Type B pancreatic cell (in vitro differentiated cells): Measurements from ENCODE around the gene PCDHGA3. TPM values are rescaled to one million over a fixed set of nuclear protein-coding genes. Genes with fewer than 3 reads are reported as not detected.
"Not testable (repeated sequence)": the region's sequence is repeated elsewhere in the genome, so short reads cannot be mapped to it uniquely, and the experiment has no call there.

Experiments
- DNase-seq: peaks from one replicate; pipeline ENCODE4 v3.0.0; 2021; ENCODE audit warnings: mixed read lengths; ENCODE audit not compliant: unreplicated experiment; ENCODE audit errors: extremely low spot score
- H3K27ac Mint-ChIP-seq: 2 replicates; pipeline ENCODE4 v1.8.0; 2021; ENCODE audit warnings: mild to moderate bottlenecking, mixed read lengths
- H3K27me3 Mint-ChIP-seq: 2 replicates; pipeline ENCODE4 v1.8.0; 2021; ENCODE audit warnings: mixed read lengths
- H3K36me3 Mint-ChIP-seq: 2 replicates; pipeline ENCODE4 v1.8.0; 2021; ENCODE audit warnings: mixed read lengths
- H3K4me1 Mint-ChIP-seq: one replicate; pipeline ENCODE4 v1.8.0; 2021; ENCODE audit warnings: mixed read lengths; ENCODE audit not compliant: unreplicated experiment
- H3K4me3 Mint-ChIP-seq: 2 replicates; pipeline ENCODE4 v1.8.0; 2021; ENCODE audit warnings: mild to moderate bottlenecking, mixed read lengths
- H3K9me3 Mint-ChIP-seq: 2 replicates; pipeline ENCODE4 v1.8.0; 2021; ENCODE audit warnings: mixed read lengths
- total RNA-seq: library from RNA; stranded (reverse); gene quantifications from 2 replicates; pipeline ENCODE4 v1.2.1, GENCODE V29; 2021; ENCODE audit warnings: low replicate concordance
- TF ChIP-seq, protein P1 (sequence below): fragments of 200-600 bp; sonication (generic); conservative IDR thresholded peaks from 2 replicates; pipeline ENCODE4 v1.5.0; 2021; ENCODE audit warnings: antibody characterized with exemption, mild to moderate bottlenecking

The PCDHGA3 gene
- total RNA-seq, 1 donor from 2014 or later = 0.27 TPM

DNA sequence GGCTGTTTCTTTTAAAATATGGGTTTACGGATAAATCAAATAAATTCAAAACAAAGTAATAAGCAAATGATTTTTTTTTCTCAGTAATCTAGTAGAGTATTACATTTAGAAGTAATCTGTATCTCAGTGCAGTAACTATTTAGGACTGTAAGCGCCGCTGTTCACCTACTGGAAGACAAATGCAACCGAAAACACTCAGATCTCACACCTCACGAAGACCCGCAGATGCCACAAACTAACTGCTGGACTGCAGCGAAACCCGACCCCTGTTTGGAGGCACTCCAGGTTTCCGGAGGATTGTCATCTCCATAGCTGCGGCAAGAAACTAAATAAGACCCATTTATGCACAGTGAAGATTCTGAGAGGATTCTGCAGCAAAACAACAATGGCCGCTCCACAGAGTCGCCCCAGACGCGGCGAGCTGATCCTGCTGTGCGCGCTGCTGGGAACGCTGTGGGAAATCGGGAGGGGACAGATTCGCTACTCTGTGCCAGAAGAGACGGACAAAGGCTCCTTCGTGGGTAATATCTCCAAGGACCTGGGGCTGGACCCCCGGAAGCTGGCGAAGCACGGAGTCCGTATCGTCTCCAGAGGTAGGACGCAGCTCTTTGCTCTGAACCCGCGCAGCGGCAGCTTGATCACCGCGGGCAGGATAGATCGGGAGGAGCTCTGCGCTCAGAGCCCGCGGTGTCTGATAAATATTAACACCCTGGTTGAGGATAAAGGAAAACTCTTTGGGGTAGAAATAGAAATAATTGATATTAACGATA is 49.0 kb downstream of the PCDHGA3 start, which contains the start of gene PCDHGA8:
Gene PCDHGA8 (plus strand): TSS at position 205 of the 770 bp plus-strand sequence. CDS start 181 bp downstream, at position 386.
- no peak within 1 kb of the TSS for H3K4me3 Mint-ChIP-seq
- H3K4me1 Mint-ChIP-seq = no peaks in the 10 kb centered on the region
- TF ChIP-seq, protein P1, sequence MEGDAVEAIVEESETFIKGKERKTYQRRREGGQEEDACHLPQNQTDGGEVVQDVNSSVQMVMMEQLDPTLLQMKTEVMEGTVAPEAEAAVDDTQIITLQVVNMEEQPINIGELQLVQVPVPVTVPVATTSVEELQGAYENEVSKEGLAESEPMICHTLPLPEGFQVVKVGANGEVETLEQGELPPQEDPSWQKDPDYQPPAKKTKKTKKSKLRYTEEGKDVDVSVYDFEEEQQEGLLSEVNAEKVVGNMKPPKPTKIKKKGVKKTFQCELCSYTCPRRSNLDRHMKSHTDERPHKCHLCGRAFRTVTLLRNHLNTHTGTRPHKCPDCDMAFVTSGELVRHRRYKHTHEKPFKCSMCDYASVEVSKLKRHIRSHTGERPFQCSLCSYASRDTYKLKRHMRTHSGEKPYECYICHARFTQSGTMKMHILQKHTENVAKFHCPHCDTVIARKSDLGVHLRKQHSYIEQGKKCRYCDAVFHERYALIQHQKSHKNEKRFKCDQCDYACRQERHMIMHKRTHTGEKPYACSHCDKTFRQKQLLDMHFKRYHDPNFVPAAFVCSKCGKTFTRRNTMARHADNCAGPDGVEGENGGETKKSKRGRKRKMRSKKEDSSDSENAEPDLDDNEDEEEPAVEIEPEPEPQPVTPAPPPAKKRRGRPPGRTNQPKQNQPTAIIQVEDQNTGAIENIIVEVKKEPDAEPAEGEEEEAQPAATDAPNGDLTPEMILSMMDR = no peak
- no peak for DNase-seq
- peaks cover 22% of the 10 kb centered on the region for H3K36me3 Mint-ChIP-seq
- H3K9me3 Mint-ChIP-seq = peaks cover 14% of the 10 kb centered on the region
- no peak within 1 kb of the TSS for H3K27ac Mint-ChIP-seq
- H3K27me3 Mint-ChIP-seq = no peaks in the 10 kb centered on the region

DNA sequence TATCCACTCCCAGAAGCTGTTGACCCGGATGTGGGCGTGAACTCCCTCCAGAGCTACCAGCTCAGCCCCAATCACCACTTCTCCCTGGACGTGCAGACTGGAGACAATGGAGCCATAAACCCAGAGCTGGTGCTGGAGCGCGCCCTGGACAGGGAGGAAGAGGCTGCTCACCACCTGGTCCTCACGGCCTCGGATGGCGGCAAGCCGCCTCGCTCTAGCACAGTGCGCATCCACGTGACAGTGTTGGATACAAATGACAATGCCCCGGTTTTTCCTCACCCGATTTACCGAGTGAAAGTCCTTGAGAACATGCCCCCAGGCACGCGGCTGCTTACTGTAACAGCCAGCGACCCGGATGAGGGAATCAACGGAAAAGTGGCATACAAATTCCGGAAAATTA is 49.6 kb downstream of the PCDHGA3 start:
- Mint-ChIP-seq H3K4me1 (no peaks in the 10 kb centered on the region), H3K9me3 (peaks cover 14% of the 10 kb centered on the region), H3K4me3 (no peak overlapping the region), H3K27ac (no peak overlapping the region), H3K27me3 (no peaks in the 10 kb centered on the region), H3K36me3 (peaks cover 22% of the 10 kb centered on the region)
- TF ChIP-seq, protein P1 = no peak
- no peak for DNase-seq

DNA sequence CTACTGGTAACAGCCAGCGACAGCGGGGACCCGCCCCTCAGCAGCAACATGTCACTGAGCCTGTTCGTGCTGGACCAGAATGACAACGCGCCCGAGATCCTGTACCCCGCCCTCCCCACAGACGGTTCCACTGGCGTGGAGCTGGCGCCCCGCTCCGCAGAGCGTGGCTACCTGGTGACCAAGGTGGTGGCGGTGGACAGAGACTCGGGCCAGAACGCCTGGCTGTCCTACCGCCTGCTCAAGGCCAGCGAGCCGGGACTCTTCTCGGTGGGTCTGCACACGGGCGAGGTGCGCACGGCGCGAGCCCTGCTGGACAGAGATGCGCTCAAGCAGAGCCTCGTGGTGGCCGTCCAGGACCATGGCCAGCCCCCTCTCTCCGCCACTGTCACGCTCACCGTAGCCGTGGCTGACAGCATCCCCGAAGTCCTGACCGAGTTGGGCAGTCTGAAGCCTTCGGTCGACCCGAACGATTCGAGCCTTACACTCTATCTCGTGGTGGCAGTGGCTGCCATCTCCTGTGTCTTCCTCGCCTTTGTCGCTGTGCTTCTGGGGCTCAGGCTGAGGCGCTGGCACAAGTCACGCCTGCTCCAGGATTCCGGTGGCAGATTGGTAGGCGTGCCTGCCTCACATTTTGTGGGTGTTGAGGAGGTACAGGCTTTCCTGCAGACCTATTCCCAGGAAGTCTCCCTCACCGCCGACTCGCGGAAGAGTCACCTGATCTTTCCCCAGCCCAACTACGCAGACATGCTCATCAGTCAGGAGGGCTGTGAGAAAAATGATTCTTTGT is 51.0 kb downstream of the PCDHGA3 start:
- not testable (repeated sequence) for DNase-seq, H3K4me3 Mint-ChIP-seq, H3K27ac Mint-ChIP-seq, H3K4me1 Mint-ChIP-seq, H3K27me3 Mint-ChIP-seq
- H3K36me3 Mint-ChIP-seq = peaks cover 15% of the 10 kb centered on the region
- peaks cover 14% of the 10 kb centered on the region for H3K9me3 Mint-ChIP-seq

Other genes with a start within 250 kb of the PCDHGA3 start
- gene PCDHB2, start 249.2 kb upstream of the PCDHGA3 start, total RNA-seq = 33.7 and 36.3 TPM in 2 replicates
- gene PCDHB3, start 243.4 kb upstream of the PCDHGA3 start, total RNA-seq = 3.9 and 5.4 TPM in 2 replicates
- gene PCDHB4, start 222.0 kb upstream of the PCDHGA3 start, total RNA-seq = 1.3 and 2.7 TPM in 2 replicates
- 7.3 and 28.8 TPM in 2 replicates for gene PCDHB5, start 208.6 kb upstream of the PCDHGA3 start, total RNA-seq
- 0.80 and 0.95 TPM in 2 replicates for gene PCDHB6, start 193.8 kb upstream of the PCDHGA3 start, total RNA-seq
- gene PCDHB7, start 171.2 kb upstream of the PCDHGA3 start, total RNA-seq = 0.29 and 0.63 TPM in 2 replicates
- gene PCDHB8, start 166.0 kb upstream of the PCDHGA3 start, total RNA-seq = 0.99 and 3.9 TPM in 2 replicates
- gene PCDHB16, start 161.4 kb upstream of the PCDHGA3 start, total RNA-seq = 3.1 and 6.9 TPM in 2 replicates
- 2.2 and 2.8 TPM in 2 replicates for gene PCDHB9, start 156.7 kb upstream of the PCDHGA3 start, total RNA-seq
- 2.1 and 3.2 TPM in 2 replicates for gene PCDHB10, start 151.5 kb upstream of the PCDHGA3 start, total RNA-seq
- 2.0 and 3.3 TPM in 2 replicates for gene PCDHB11, start 144.2 kb upstream of the PCDHGA3 start, total RNA-seq
- 1.4 and 2.3 TPM in 2 replicates for gene PCDHB12, start 135.1 kb upstream of the PCDHGA3 start, total RNA-seq
- gene PCDHB13, start 129.9 kb upstream of the PCDHGA3 start, total RNA-seq = 2.3 and 4.7 TPM in 2 replicates
- gene PCDHB14, start 120.5 kb upstream of the PCDHGA3 start, total RNA-seq = 3.1 and 3.7 TPM in 2 replicates
- 3.3 and 3.8 TPM in 2 replicates for gene PCDHB15, start 98.4 kb upstream of the PCDHGA3 start, total RNA-seq
- 0.45 and 0.92 TPM in 2 replicates for gene SLC25A2, start 39.8 kb upstream of the PCDHGA3 start, total RNA-seq
- gene TAF7, start 23.0 kb upstream of the PCDHGA3 start, total RNA-seq = 87.0 and 92.0 TPM in 2 replicates
- gene PCDHGA1, start 13.3 kb upstream of the PCDHGA3 start, total RNA-seq = 0.31 and 0.74 TPM in 2 replicates
- gene PCDHGA2, start 5.1 kb upstream of the PCDHGA3 start, total RNA-seq = 0.17 and 0.69 TPM in 2 replicates
- gene PCDHGB1, start 6.3 kb downstream of the PCDHGA3 start, total RNA-seq = 1.1 and 1.8 TPM in 2 replicates
- gene PCDHGA4, start 11.2 kb downstream of the PCDHGA3 start, total RNA-seq = 0.75 and 1.5 TPM in 2 replicates
- 0.94 and 0.95 TPM in 2 replicates for gene PCDHGB2, start 16.2 kb downstream of the PCDHGA3 start, total RNA-seq
- gene PCDHGA5, start 20.3 kb downstream of the PCDHGA3 start, total RNA-seq = 0.39 and 0.88 TPM in 2 replicates
- gene PCDHGB3, start 26.4 kb downstream of the PCDHGA3 start, total RNA-seq = 0.39 and 1.2 TPM in 2 replicates
- gene PCDHGA6, start 30.1 kb downstream of the PCDHGA3 start, total RNA-seq = 0.41 and 0.86 TPM in 2 replicates
- 0.31 and 0.40 TPM in 2 replicates for gene PCDHGA7, start 38.9 kb downstream of the PCDHGA3 start, total RNA-seq
- 13.0 and 15.6 TPM in 2 replicates for gene PCDHGB4, start 43.9 kb downstream of the PCDHGA3 start, total RNA-seq
- gene PCDHGA8, start 48.8 kb downstream of the PCDHGA3 start, total RNA-seq = 1.3 and 2.1 TPM in 2 replicates
- gene PCDHGB5, start 54.1 kb downstream of the PCDHGA3 start, total RNA-seq = 2.6 and 8.1 TPM in 2 replicates
- gene PCDHGA9, start 58.9 kb downstream of the PCDHGA3 start, total RNA-seq = 0.97 and 2.2 TPM in 2 replicates
- 4.9 and 39.4 TPM in 2 replicates for gene PCDHGB6, start 64.2 kb downstream of the PCDHGA3 start, total RNA-seq
- 9.8 and 18.5 TPM in 2 replicates for gene PCDHGA10, start 69.2 kb downstream of the PCDHGA3 start, total RNA-seq
- gene PCDHGB7, start 73.8 kb downstream of the PCDHGA3 start, total RNA-seq = 4.4 and 8.5 TPM in 2 replicates
- gene PCDHGA11, start 77.2 kb downstream of the PCDHGA3 start, total RNA-seq = 2.6 TPM in 2 replicates
- gene PCDHGA12, start 86.7 kb downstream of the PCDHGA3 start, total RNA-seq = 1.2 and 1.7 TPM in 2 replicates
- gene PCDHGC3, start 132.1 kb downstream of the PCDHGA3 start, total RNA-seq = 11.0 and 60.3 TPM in 2 replicates
- 0.38 and 4.0 TPM in 2 replicates for gene PCDHGC4, start 141.2 kb downstream of the PCDHGA3 start, total RNA-seq
- gene PCDHGC5, start 145.3 kb downstream of the PCDHGA3 start, total RNA-seq = 0.45 and 1.9 TPM in 2 replicates